Anterior cingulate cortex (tissue), 58 donors: ENCODE results near the gene SRRM3.
"Not testable (repeated sequence)": the region's sequence is repeated elsewhere in the genome, so short reads cannot be mapped to it uniquely, and the experiment has no call there.

Experiments
- DNase-seq, 58 donors: peaks; one replicate each; lab custom pipeline; 2025; lab: John Stamatoyannopoulos, UW

Gene SRRM3

GRCh38 chr7:76260171-76260703, 58.5 kb downstream of the SRRM3 start:
- peak in 6 of 58 donors; percentile 7 to 57 (median 14) for DNase-seq

GRCh38 chr7:76261329-76261728, 59.6 kb downstream of the SRRM3 start:
- DNase-seq, result no peak

GRCh38 chr7:76261931-76262330, 60.2 kb downstream of the SRRM3 start:
- DNase-seq, result no peak

- peak in 48 of 58 donors; percentile 5 to 69 (median 26) for DNase-seq
Measured at GRCh38 chr7:76262683-76263402, 61.1 kb downstream of the SRRM3 start.

GRCh38 chr7:76265299-76265698, 63.6 kb downstream of the SRRM3 start:
- DNase-seq, result no peak

- no peak for DNase-seq
Measured at GRCh38 chr7:76267107-76267893, 65.6 kb downstream of the SRRM3 start.

- DNase-seq, result no peak
Measured at GRCh38 chr7:76267894-76268183, 66.1 kb downstream of the SRRM3 start.

GRCh38 chr7:76268376-76268775, 66.7 kb downstream of the SRRM3 start:
- DNase-seq, result no peak

GRCh38 chr7:76269895-76270294, 68.2 kb downstream of the SRRM3 start:
- DNase-seq, result peak in 30 of 58 donors; percentile 2 to 56 (median 18)

- not testable (repeated sequence) for DNase-seq
Measured at GRCh38 chr7:76271384-76271783, 69.7 kb downstream of the SRRM3 start.

- DNase-seq, result no peak
Measured at GRCh38 chr7:76272142-76272541, 70.4 kb downstream of the SRRM3 start.

GRCh38 chr7:76272851-76273497, 71.3 kb downstream of the SRRM3 start:
- DNase-seq, result no peak

- DNase-seq, result no peak
Measured at GRCh38 chr7:76273503-76273902, 71.8 kb downstream of the SRRM3 start.

- no peak for DNase-seq
Measured at GRCh38 chr7:76278540-76278939, 76.8 kb downstream of the SRRM3 start.

GRCh38 chr7:76280408-76280807, 78.7 kb downstream of the SRRM3 start:
- DNase-seq, result peak in 1 of 58 donors; percentile 14

- no peak for DNase-seq
Measured at GRCh38 chr7:76281006-76281705, 79.5 kb downstream of the SRRM3 start.

- no peak for DNase-seq
Measured at GRCh38 chr7:76281706-76282343, 80.1 kb downstream of the SRRM3 start.

- no peak for DNase-seq
Measured at GRCh38 chr7:76282344-76283253, 80.9 kb downstream of the SRRM3 start.
